BJ (cell line): ENCODE measurements around the gene SMIM33. TPM values are rescaled to one million over a fixed set of nuclear protein-coding genes. Genes with fewer than 3 reads are reported as not detected.

Source experiments
- CTCF ChIA-PET: fragments of 350-600 bp; formaldehyde crosslinking; extraction: SDS; loops from one replicate; lab custom pipeline; 2021; ENCODE audit warnings: antibody characterized with exemption, inconsistent platforms; lab: Yijun Ruan, JAX
- POLR2A ChIA-PET: fragments of 300-600 bp; sonication (Branson Sonifier 250); formaldehyde crosslinking; extraction: SDS; loops from one replicate; lab custom pipeline; 2021; ENCODE audit warnings: antibody characterized with exemption; lab: Charles Lee
- DNase-seq: peaks from one replicate; pipeline ENCODE4 v3.0.0-alpha.2; 2011; ENCODE audit warnings: low read depth
- H3K27me3 ChIP-seq: 2 replicates; pipeline ENCODE4 v1.6.0; 2011; ENCODE audit warnings: low read length; ENCODE audit not compliant: control insufficient read depth, insufficient read depth
- H3K36me3 ChIP-seq: 2 replicates; pipeline ENCODE4 v1.5.1; 2011; ENCODE audit warnings: low read length; ENCODE audit not compliant: control insufficient read depth, insufficient read depth
- H3K4me3 ChIP-seq: 2 replicates; pipeline ENCODE4 v1.5.1; 2011; ENCODE audit warnings: low read depth, mild to moderate bottlenecking, control low read depth, low read length
- CTCF ChIP-seq: IDR thresholded peaks from 2 replicates; pipeline ENCODE4 v1.5.1; 2011; ENCODE audit warnings: low read depth, mild to moderate bottlenecking, control low read depth, inconsistent platforms, low read length, moderate library complexity; ENCODE audit not compliant: insufficient read depth
- polyA minus RNA-seq: library from RNA; depleted of rRNA, polyadenylated mRNA; stranded (reverse); fragments of >200 nt; gene quantifications from 2 replicates; pipeline ENCODE4 v1.2.3, GENCODE V29; 2011; rRNA and poly(A)+ RNA removed
- polyA plus RNA-seq: library from polyadenylated mRNA; depleted of rRNA; stranded (reverse); fragments of >200 nt; gene quantifications from 2 replicates; pipeline ENCODE4 v1.2.3, GENCODE V29; 2011; rRNA removed

Gene SMIM33
- polyA plus RNA-seq (not detected in 2 replicates), polyA minus RNA-seq (not detected in 2 replicates)

DNA sequence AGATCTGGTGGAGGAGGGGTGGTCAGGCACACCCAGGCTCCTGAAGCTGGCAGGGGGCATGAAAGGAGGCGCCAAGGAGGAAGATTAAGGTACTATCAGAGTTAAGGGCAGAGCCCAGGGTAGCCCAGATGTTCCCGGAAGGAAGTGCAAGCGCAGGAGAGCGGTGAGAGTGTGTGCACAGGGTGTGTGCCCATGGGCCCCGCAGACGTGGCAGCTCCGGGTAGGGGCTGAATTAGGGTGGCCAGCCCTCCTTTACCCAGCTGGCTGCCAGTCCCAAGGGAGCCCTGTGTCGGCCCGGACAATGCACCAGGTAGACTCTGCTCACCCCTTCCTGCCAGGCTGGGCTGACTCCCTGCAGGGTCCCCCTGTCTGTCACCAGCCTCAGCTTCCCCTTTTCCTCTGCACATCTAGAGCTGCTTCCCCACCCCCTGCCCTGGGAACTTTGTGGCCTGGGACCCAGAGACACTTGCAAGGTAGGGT lies at the start of gene SMIM33:
Gene SMIM33, plus strand, starts transcription at position 184 of the 480 bp plus-strand sequence. Its CDS starts 118 bp downstream, at position 302.
- Histone ChIP-seq H3K36me3 (peaks cover 4% of the 10 kb centered on the region), H3K27me3 (no peaks in the 10 kb centered on the region), H3K4me3 (no peak within 1 kb of the TSS)
- ChIA-PET POLR2A (no interaction called here), CTCF (no interaction called here)
- TF ChIP-seq CTCF, result no peak
- DNase-seq, result no peak

DNA sequence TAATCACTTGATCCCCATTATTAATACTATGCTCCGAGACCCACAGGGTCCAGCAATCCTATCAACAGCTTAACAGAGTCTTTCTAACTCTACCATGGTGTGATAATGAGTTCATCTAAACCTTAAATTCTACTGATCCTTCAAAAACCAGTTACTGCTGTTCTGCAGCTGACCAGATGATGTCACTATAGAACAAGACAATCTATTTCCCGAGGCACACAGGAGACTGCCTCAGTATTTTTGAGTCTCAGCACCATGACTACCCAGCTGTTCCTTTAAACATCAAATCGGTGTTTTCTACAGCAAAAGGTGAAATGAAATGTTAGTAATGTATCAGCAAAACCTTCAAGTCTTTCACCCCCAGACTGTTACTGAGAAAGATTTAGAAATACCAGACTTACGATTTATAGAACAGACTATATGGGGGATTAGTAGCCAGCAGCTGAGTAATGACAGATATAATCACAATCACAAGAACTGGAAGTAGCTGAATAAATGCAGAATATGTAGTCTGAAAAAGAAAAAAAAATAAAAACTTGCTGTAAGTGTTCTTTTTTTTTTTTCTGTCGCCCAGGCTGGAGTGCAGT lies 48.4 kb upstream of the SMIM33 start:
- CTCF ChIA-PET, result interaction anchor here (0.8 to 6.5 kb wide), 27 partner anchors 9 to 344 kb away, joined by 3 to 232 read pairs (median 4); partner anchors contain the start of genes DNAJC18, SPATA24 and STING1
- POLR2A ChIA-PET, result no interaction called here

GRCh38 chr5:139425497-139425896 lies 45.3 kb upstream of the SMIM33 start:
- ChIA-PET CTCF (interaction anchor here (0.8 to 3.3 kb wide), 5 partner anchors 20 to 340 kb away, joined by 3 to 40 read pairs (median 4); no protein-coding TSS in a partner anchor), POLR2A (no interaction called here)
- DNase-seq, result no peak
- Histone ChIP-seq H3K4me3 (no peak overlapping the region), H3K36me3 (0 out of 2 replicates have a peak, but pooled peaks cover 2% of the 10 kb centered on the region), H3K27me3 (no peaks in the 10 kb centered on the region)
- TF ChIP-seq CTCF, result no peak

More for the DNA sequence above, 48.4 kb upstream of the SMIM33 start:
- H3K4me3 ChIP-seq, result no peak overlapping the region
- DNase-seq, result no peak
- H3K36me3 ChIP-seq, result peaks cover 5% of the 10 kb centered on the region
- TF ChIP-seq CTCF, result peak; percentile 84
- H3K27me3 ChIP-seq, result no peaks in the 10 kb centered on the region

DNA sequence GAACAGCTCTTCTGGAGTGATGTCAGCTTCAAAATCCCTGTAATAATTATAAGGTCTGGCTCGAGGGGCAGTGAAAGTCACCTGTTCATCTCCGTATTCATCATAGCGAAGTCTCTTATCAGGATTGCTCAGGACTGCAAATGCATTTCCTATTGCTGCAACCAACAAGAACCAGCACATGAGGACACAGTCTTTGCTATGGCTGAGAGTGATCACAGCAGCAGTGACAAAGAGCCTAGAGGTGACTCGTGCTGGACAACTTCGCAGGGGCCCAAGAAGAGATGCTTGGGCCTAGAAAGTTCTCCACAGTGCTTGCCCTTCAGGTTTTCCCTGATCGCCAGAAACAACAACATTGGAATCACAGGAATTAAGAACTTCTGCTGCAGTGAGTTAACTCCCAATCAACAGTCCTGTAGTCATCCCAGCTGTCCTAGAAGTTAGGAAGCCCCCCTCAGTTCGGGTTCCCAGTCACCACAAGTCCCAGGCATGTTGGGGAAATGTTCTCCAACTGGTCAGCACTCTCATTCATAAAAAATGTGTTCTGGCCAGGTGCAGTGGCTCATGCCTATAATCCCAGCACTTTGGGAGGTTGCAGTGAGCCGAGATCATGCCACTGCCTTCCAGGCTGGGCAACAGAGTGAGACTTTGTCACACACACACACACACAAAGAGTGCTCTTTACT lies 44.5 kb upstream of the SMIM33 start:
- DNase-seq, result no peak
- ChIA-PET POLR2A (no interaction called here), CTCF (interaction anchor here (0.8 to 3.3 kb wide), 4 partner anchors 19 to 340 kb away, joined by 3 to 40 read pairs (median 4); no protein-coding TSS in a partner anchor)
- Histone ChIP-seq H3K36me3 (0 out of 2 replicates have a peak, but pooled peaks cover 2% of the 10 kb centered on the region), H3K4me3 (no peak overlapping the region), H3K27me3 (no peaks in the 10 kb centered on the region)
- TF ChIP-seq CTCF, result no peak

GRCh38 chr5:139430015-139430414 lies 40.8 kb upstream of the SMIM33 start:
- ChIA-PET POLR2A (no interaction called here), CTCF (interaction anchor here (0.6 to 1.1 kb wide), 3 partner anchors 10 to 17 kb away, joined by 3 read pairs; no protein-coding TSS in a partner anchor)
- no peaks in the 10 kb centered on the region for H3K36me3 ChIP-seq
- no peaks in the 10 kb centered on the region for H3K27me3 ChIP-seq
- no peak for TF ChIP-seq CTCF
- H3K4me3 ChIP-seq, result no peak overlapping the region
- DNase-seq, result no peak
